Trophoblast cell (in vitro differentiated cells and primary cell): ENCODE data around the gene SFT2D3.

ENCODE experiments used
- DNase-seq, 2 donors: peaks; one replicate each; pipeline ENCODE4 v3.0.0-alpha.2; 2016
- H2AFZ ChIP-seq: 2 replicates; pipeline ENCODE4 v1.6.1; 2013; ENCODE audit warnings: low read length, moderate library complexity, mild to moderate bottlenecking; ENCODE audit not compliant: insufficient read depth, poor library complexity
- H2AK5ac ChIP-seq: 2 replicates; pipeline ENCODE4 v1.6.1; 2013; ENCODE audit warnings: mild to moderate bottlenecking, low read length
- H2BK120ac ChIP-seq: 2 replicates; pipeline ENCODE4 v1.6.1; 2013; ENCODE audit warnings: low read length, mild to moderate bottlenecking, moderate library complexity; ENCODE audit not compliant: insufficient read depth, poor library complexity
- H2BK12ac ChIP-seq: 2 replicates; pipeline ENCODE4 v1.6.1; 2013; ENCODE audit warnings: mild to moderate bottlenecking, low read length, moderate library complexity
- H2BK5ac ChIP-seq: 2 replicates; pipeline ENCODE4 v1.6.1; 2013; ENCODE audit warnings: low read length, low read depth, moderate library complexity, mild to moderate bottlenecking; ENCODE audit not compliant: poor library complexity
- H3K14ac ChIP-seq: 2 replicates; pipeline ENCODE4 v1.6.1; 2013; ENCODE audit warnings: mild to moderate bottlenecking, low read length
- H3K18ac ChIP-seq: 2 replicates; pipeline ENCODE4 v1.6.1; 2013; ENCODE audit warnings: mild to moderate bottlenecking, low read length
- H3K23ac ChIP-seq: 2 replicates; pipeline ENCODE4 v1.6.1; 2013; ENCODE audit warnings: low read length
- H3K27ac ChIP-seq: 2 replicates; pipeline ENCODE4 v1.5.1; 2013; ENCODE audit warnings: low read depth, mild to moderate bottlenecking, inconsistent platforms, low read length, moderate library complexity
- H3K27me3 ChIP-seq: 2 replicates; pipeline ENCODE4 v1.6.1; 2013; ENCODE audit warnings: inconsistent platforms, mild to moderate bottlenecking, low read length, moderate library complexity; ENCODE audit not compliant: insufficient read depth
- H3K36me3 ChIP-seq, 2 experiments: 1 replicate in 1 of 2; 2 replicates in 1 of 2; pipeline ENCODE4 v1.6.1; 2013; ENCODE audit warnings: low read length in 2 of 2, mild to moderate bottlenecking in 2 of 2, moderate library complexity in 1 of 2; ENCODE audit not compliant: insufficient read depth in 2 of 2, control insufficient read depth in 1 of 2
- H3K4ac ChIP-seq: 2 replicates; pipeline ENCODE4 v1.6.1; 2013; ENCODE audit warnings: low read depth, mild to moderate bottlenecking, low read length, moderate library complexity
- H3K4me1 ChIP-seq, 2 experiments: 1 replicate in 1 of 2; 2 replicates in 1 of 2; pipeline ENCODE4 v1.6.1; 2013; ENCODE audit warnings: low read length in 2 of 2, mild to moderate bottlenecking in 2 of 2, moderate library complexity in 1 of 2; ENCODE audit not compliant: insufficient read depth in 2 of 2, control insufficient read depth in 1 of 2
- H3K4me2 ChIP-seq: 2 replicates; pipeline ENCODE4 v1.6.1; 2013; ENCODE audit warnings: inconsistent platforms, mild to moderate bottlenecking, low read length, moderate library complexity
- H3K4me3 ChIP-seq: 2 replicates; pipeline ENCODE4 v1.5.1; 2013; ENCODE audit warnings: mild to moderate bottlenecking, low read depth, low read length, inconsistent platforms
- H3K79me1 ChIP-seq: one replicate; pipeline ENCODE4 v1.6.1; 2013; ENCODE audit warnings: low read length
- H3K79me2 ChIP-seq: 2 replicates; pipeline ENCODE4 v1.6.1; 2013; ENCODE audit warnings: low read length, mild to moderate bottlenecking; ENCODE audit not compliant: control insufficient read depth, insufficient read depth, poor library complexity
- H3K9ac ChIP-seq: 2 replicates; pipeline ENCODE4 v1.6.1; 2013; ENCODE audit warnings: mild to moderate bottlenecking, low read length
- H3K9me3 ChIP-seq: 2 replicates; pipeline ENCODE4 v1.6.1; 2013; ENCODE audit warnings: low read depth, mild to moderate bottlenecking, control low read depth, inconsistent platforms, low read length; ENCODE audit not compliant: insufficient read depth
- H4K12ac ChIP-seq: 2 replicates; pipeline ENCODE4 v1.6.1; 2013; ENCODE audit warnings: low read depth, mild to moderate bottlenecking, low read length, moderate library complexity
- H4K8ac ChIP-seq: 2 replicates; pipeline ENCODE4 v1.6.1; 2013; ENCODE audit warnings: low read depth, mild to moderate bottlenecking, low read length, moderate library complexity
- H4K91ac ChIP-seq: one replicate; pipeline ENCODE4 v1.6.1; 2013; ENCODE audit warnings: low read depth, mild to moderate bottlenecking, low read length, moderate library complexity
- WGBS: extraction: QIAGEN DNeasy Blood & Tissue Kit; methylation state at CpG from one replicate; pipeline ENCODE4 v1.1.7; 2013; ENCODE audit warnings: missing lambda C conversion rate; ENCODE audit not compliant: insufficient read length, insufficient coverage; ENCODE audit errors: extremely low coverage; 5-methylcytosine and 5-hydroxymethylcytosine counted together

The SFT2D3 gene

DNA sequence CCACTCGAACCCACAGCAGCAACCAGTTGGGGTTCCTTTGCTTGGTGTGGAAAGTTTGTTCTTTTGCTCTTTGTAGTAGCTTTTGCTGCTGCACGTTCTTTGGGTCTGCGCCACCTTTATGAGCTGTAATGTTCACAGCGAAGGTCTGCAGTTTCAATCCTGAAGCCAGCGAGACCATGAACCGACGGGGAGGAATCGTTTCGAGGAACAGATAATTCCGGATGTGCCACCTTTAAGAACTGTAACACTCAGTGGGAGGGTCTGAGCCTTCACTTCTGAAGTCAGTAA, 41.1 kb upstream of the SFT2D3 start:
- Histone ChIP-seq H3K18ac (no peak overlapping the region), H3K9ac (no peak overlapping the region), H2BK5ac (no peak overlapping the region), H4K91ac (no peak overlapping the region), H3K9me3 (peaks cover 8% of the 10 kb centered on the region), H2BK120ac (no peak overlapping the region), H2AK5ac (no peak overlapping the region), H3K4me3 (no peak overlapping the region), H2AFZ (no peak overlapping the region), H3K79me2 (peaks cover 4% of the 10 kb centered on the region), H3K79me1 (peaks cover 20% of the 10 kb centered on the region), H3K23ac (no peak overlapping the region), H3K27ac (no peak overlapping the region), H4K8ac (no peak overlapping the region), H3K4me1 (peaks cover 32 to 45% of the 10 kb centered on the region in 2 experiments), H2BK12ac (peak overlapping the region; percentile 63), H3K27me3 (peaks cover 5% of the 10 kb centered on the region), H3K14ac (no peak overlapping the region), H3K4ac (no peak overlapping the region), H4K12ac (no peak overlapping the region), H3K4me2 (no peak overlapping the region), H3K36me3 (no peaks in the 10 kb centered on the region)
- DNase-seq = no peak
- no CpG with 5 or more reads among the region's 10 CpGs for WGBS

DNA sequence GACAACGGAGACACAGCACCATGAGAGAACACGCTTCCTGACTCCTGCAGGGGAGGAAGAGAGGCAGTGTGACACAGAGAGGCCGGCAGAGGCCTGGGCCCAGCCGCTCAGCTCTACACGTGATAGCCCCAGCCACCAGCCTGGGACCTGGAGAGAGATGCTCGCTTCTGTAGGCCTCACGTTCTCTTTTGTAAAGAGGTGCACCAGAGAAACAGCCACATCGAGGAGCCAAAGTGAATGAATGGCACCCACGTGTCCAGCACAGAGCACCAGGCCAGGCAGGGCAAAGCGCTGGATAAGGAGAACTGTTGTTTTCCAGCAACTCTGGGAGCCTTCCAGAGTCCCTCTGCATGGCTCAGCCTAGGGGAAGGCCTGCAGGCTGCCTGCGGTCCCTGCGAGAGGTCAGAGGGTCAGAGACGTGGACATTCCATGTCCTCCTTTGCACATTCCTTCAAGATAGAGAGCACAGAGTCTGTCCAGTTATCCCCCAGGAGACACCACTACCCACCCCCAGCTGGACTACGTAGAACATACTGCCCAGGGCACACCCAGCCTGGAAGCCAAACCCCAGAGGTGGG, 40.1 kb upstream of the SFT2D3 start:
- H4K12ac ChIP-seq = no peak overlapping the region
- H3K4me2 ChIP-seq = no peak overlapping the region
- H3K27me3 ChIP-seq = peaks cover 5% of the 10 kb centered on the region
- peak in 1 of 2 donors; percentile 40 for DNase-seq
- H3K14ac ChIP-seq = peak overlapping the region; percentile 7
- H3K23ac ChIP-seq = no peak overlapping the region
- H4K91ac ChIP-seq = peak overlapping the region; percentile 33
- H3K18ac ChIP-seq = peak overlapping the region; percentile 12
- H3K4me3 ChIP-seq = no peak overlapping the region
- peak overlapping the region; percentile 8 for H2AK5ac ChIP-seq
- no CpG with 5 or more reads among the region's 14 CpGs for WGBS
- peaks cover 8% of the 10 kb centered on the region for H3K9me3 ChIP-seq
- peaks cover 4% of the 10 kb centered on the region for H3K79me2 ChIP-seq
- H4K8ac ChIP-seq = no peak overlapping the region
- no peak overlapping the region for H3K9ac ChIP-seq
- H3K4me1 ChIP-seq = peaks cover 32 to 45% of the 10 kb centered on the region in 2 experiments
- peak overlapping the region; percentile 77 for H3K27ac ChIP-seq
- H2BK5ac ChIP-seq = peak overlapping the region; percentile 8
- H2BK120ac ChIP-seq = peak overlapping the region; percentile 67
- peak overlapping the region; percentile 6 for H2BK12ac ChIP-seq
- H3K36me3 ChIP-seq = no peaks in the 10 kb centered on the region
- H3K4ac ChIP-seq = no peak overlapping the region
- H2AFZ ChIP-seq = no peak overlapping the region
- H3K79me1 ChIP-seq = peaks cover 20% of the 10 kb centered on the region

DNA sequence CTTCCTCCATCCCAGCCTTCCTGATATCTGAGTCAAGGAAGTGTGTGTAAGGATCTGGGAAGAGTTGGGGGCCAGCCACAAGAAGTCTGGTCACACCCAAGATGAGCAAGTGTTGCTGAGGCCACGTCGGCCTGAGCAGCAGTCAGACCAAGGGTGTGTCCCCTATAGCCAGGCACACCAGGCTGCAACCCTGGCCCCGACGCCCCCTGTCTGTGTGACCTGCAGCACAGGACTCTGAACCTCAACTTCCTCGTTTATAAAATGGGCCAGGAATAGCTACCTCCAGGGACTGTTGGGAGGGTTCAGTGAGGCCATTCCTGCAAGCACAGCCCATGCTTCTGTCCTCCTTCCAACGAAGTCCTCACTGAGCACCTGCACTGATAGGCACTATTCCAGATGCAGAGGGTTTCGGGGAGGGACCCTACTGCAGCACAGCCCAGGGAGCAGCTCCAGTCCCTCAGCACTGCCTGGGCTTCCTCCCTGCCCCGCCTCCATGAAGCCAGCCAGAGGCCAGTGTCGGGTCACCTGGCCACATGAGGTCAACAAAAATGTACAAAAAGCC, 39.3 kb upstream of the SFT2D3 start:
- no peak overlapping the region for H3K4me2 ChIP-seq
- H4K91ac ChIP-seq = peak overlapping the region; percentile 33

DNA sequence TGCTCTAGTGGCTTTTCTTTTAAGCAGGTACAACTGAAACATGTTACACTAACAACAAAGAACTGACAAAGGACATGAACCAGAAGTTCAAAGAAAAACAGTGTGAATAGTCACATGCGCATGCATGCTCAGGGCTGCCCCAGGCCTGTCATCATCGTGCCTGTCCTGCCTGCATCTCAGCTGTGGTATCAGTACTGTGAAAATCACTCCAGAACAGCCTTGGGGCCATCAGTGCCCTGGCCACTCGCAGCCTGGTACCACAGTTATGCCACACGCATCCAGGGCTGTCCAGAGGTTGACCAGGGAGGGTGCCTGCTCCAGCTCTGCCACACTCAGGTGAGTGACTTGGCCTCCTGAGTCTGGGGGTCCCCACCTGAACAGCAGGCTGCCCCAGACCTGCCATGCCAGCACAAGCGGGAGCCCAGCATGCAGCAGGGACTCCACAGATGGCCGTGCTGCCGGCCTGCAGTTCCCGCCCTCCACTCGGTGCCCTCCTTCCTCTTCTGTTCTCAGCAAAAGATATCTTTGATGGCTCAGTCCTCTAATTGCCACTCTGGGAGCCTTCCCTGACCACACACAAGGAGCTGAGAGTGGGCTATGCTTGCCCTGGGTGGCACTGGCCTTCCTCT, 38.2 kb upstream of the SFT2D3 start:
- H2BK12ac ChIP-seq = peak overlapping the region; percentile 3
- WGBS = no CpG with 5 or more reads among the region's 9 CpGs
- H3K18ac ChIP-seq = peak overlapping the region; percentile 71
- H3K4me1 ChIP-seq = peaks cover 32 to 45% of the 10 kb centered on the region in 2 experiments
- no peak overlapping the region for H4K8ac ChIP-seq
- no peak for DNase-seq
- no peak overlapping the region for H3K14ac ChIP-seq
- H2BK120ac ChIP-seq = no peak overlapping the region
- H3K4me2 ChIP-seq = no peak overlapping the region
- no peak overlapping the region for H2AK5ac ChIP-seq
- no peak overlapping the region for H2BK5ac ChIP-seq
- peaks cover 4% of the 10 kb centered on the region for H3K79me2 ChIP-seq
- H3K27me3 ChIP-seq = peaks cover 5% of the 10 kb centered on the region
- H3K9ac ChIP-seq = no peak overlapping the region
- H3K23ac ChIP-seq = no peak overlapping the region
- H3K27ac ChIP-seq = no peak overlapping the region
- H4K91ac ChIP-seq = no peak overlapping the region
- no peak overlapping the region for H4K12ac ChIP-seq
- H2AFZ ChIP-seq = peak overlapping the region; percentile 50
- H3K4ac ChIP-seq = no peak overlapping the region
- peaks cover 8% of the 10 kb centered on the region for H3K9me3 ChIP-seq
- no peak overlapping the region for H3K4me3 ChIP-seq
- no peaks in the 10 kb centered on the region for H3K36me3 ChIP-seq
- peaks cover 20% of the 10 kb centered on the region for H3K79me1 ChIP-seq

More for the DNA sequence above, 39.3 kb upstream of the SFT2D3 start:
- peaks cover 4% of the 10 kb centered on the region for H3K79me2 ChIP-seq
- H3K27me3 ChIP-seq = peaks cover 5% of the 10 kb centered on the region
- no CpG with 5 or more reads among the region's 9 CpGs for WGBS
- peaks cover 20% of the 10 kb centered on the region for H3K79me1 ChIP-seq
- no peak for DNase-seq
- no peak overlapping the region for H3K27ac ChIP-seq
- H3K4me1 ChIP-seq = peaks cover 32 to 45% of the 10 kb centered on the region in 2 experiments
- peaks cover 8% of the 10 kb centered on the region for H3K9me3 ChIP-seq
- peak overlapping the region; percentile 51 for H2AK5ac ChIP-seq
- peak overlapping the region; percentile 66 for H3K18ac ChIP-seq
- peak overlapping the region; percentile 12 for H2BK5ac ChIP-seq
- no peaks in the 10 kb centered on the region for H3K36me3 ChIP-seq
- no peak overlapping the region for H3K23ac ChIP-seq
- H3K4ac ChIP-seq = no peak overlapping the region
- peak overlapping the region; percentile 67 for H2BK120ac ChIP-seq
- peak overlapping the region; percentile 45 for H3K14ac ChIP-seq
- no peak overlapping the region for H2AFZ ChIP-seq
- peak overlapping the region; percentile 47 for H4K8ac ChIP-seq
- H3K9ac ChIP-seq = no peak overlapping the region
- no peak overlapping the region for H4K12ac ChIP-seq
- peak overlapping the region; percentile 65 for H2BK12ac ChIP-seq
- H3K4me3 ChIP-seq = no peak overlapping the region
